ENCODE measurements around the gene IGSF21. TPM values are rescaled to one million over a fixed set of nuclear protein-coding genes. Genes with fewer than 3 reads are reported as not detected.

IGSF21 gene
- total and polyA plus RNA-seq, 2 of the 8 experiments (the other 6 are each of a cell fraction or from before 2014, with no cell fraction given) = 22.5 to 28.5 TPM

- Histone ChIP-seq H3K27ac (ENCODE audit: low read depth, low read length) (peak overlapping the region; percentile 46), H3K4me1 (replicated peaks in 1 of 4; ENCODE audit: control insufficient read depth in 3 of 4, insufficient read depth in 4 of 4, low read length in 3 of 4) (peaks cover 17 to 45% (median 24%) of the 10 kb centered on the region in 4 experiments), H2BK20ac (ENCODE audit: low read length) (peak overlapping the region; percentile 86), H3K9ac (replicated peaks in 1 of 4; ENCODE audit: extremely low read depth in 1 of 4, low read depth in 3 of 4, low read length in 3 of 4) (peak overlapping the region in 1 of 4 experiments; percentile 12; a peak in 2 of 7 replicates), H3K23ac (ENCODE audit: insufficient read length) (no peak overlapping the region), H2BK12ac (ENCODE audit: low read depth, low read length) (peak overlapping the region; percentile 80), H4K5ac (ENCODE audit: insufficient read length, low read depth, low read length) (peak overlapping the region; percentile 16), H2BK15ac (ENCODE audit: low read length) (no peak overlapping the region), H4K91ac (replicated peaks; ENCODE audit: insufficient read length, low read length) (peak overlapping the region; percentile 78), H3K79me1 (ENCODE audit: low read depth, low read length) (no peaks in the 10 kb centered on the region), H4K20me1 (replicated peaks in 1 of 2; ENCODE audit: control insufficient read depth in 1 of 2, insufficient read depth in 2 of 2, low read length in 2 of 2) (no peaks in the 10 kb centered on the region), H3K36me3 (ENCODE audit: control insufficient read depth in 2 of 4, insufficient read depth in 4 of 4, low read length in 3 of 4) (no peaks in the 10 kb centered on the region), H4K8ac (ENCODE audit: extremely low read depth, insufficient read depth, low read length) (0 out of 2 replicates have a peak overlapping the region, but pooled peaks have one; percentile 15), H2AFZ (ENCODE audit: low read length) (no peak overlapping the region), H3K18ac (ENCODE audit: extremely low read depth, low read length) (peak overlapping the region; percentile 93), H3K56ac (replicated peaks; ENCODE audit: insufficient read length, low read depth, low read length) (peak overlapping the region; percentile 17), H2BK120ac (replicated peaks; ENCODE audit: low read depth, low read length) (peak overlapping the region; percentile 33), H3K4ac (replicated peaks; ENCODE audit: insufficient read length, low read depth, low read length) (peak overlapping the region; percentile 0), H2AK5ac (ENCODE audit: low read depth, low read length) (peak overlapping the region; percentile 99), H3K79me2 (ENCODE audit: control insufficient read depth in 1 of 2, insufficient read depth in 2 of 2, low read length in 2 of 2) (no peaks in the 10 kb centered on the region), H2BK5ac (ENCODE audit: low read depth, low read length) (peak overlapping the region; percentile 93), H3K14ac (ENCODE audit: insufficient read length) (no peak overlapping the region), H3K23me2 (ENCODE audit: low read depth, low read length) (no peaks in the 10 kb centered on the region), H3K4me3 (ENCODE audit: extremely low read depth in 1 of 4, insufficient read depth in 2 of 4, low read depth in 3 of 4, low read length in 4 of 4) (peak overlapping the region in 1 of 4 experiments; percentile 5; a peak in 1 of 8 replicates), H3K27me3 (replicated peaks in 1 of 4; ENCODE audit: control insufficient read depth in 3 of 4, extremely low read depth in 1 of 4, insufficient read depth in 3 of 4, low read length in 3 of 4) (no peaks in the 10 kb centered on the region), H3K4me2 (ENCODE audit: insufficient read depth in 1 of 2, low read depth in 2 of 2, low read length in 2 of 2) (peak overlapping the region; percentile 10 to 50; a peak in 3 of 4 replicates), H3K9me3 (ENCODE audit: insufficient read depth in 2 of 2, low read depth in 1 of 2, low read length in 1 of 2) (no peaks in the 10 kb centered on the region)
- FAIRE-seq = peak; percentile 97
- ChIA-PET POLR2A (ENCODE audit: partially characterized antibody) (interaction anchor here (0.7 to 3.6 kb wide), 19 partner anchors 8 to 183 kb away, joined by 3 to 19 read pairs (median 4); partner anchors contain the start of gene KLHDC7A), CTCF (ENCODE audit: partially characterized antibody) (interaction anchor here (0.6 to 9.4 kb wide), 46 partner anchors 8 to 803 kb away, joined by 3 to 132 read pairs (median 5); no protein-coding TSS in a partner anchor)
- peak; percentile 80 to 86 for DNase-seq (ENCODE audit: low read depth in 1 of 2, low spot score in 2 of 2)
- 20% methylated on average over 11 of the region's 11 CpGs; no CpG with 5 or more reads in 1 of the 2 experiments for WGBS, 2 experiments (ENCODE audit: extremely low coverage in 1 of 2, insufficient coverage in 1 of 2, insufficient read length in 1 of 2, insufficient replicate concordance in 2 of 2, low coverage in 1 of 2, low lambda C conversion rate in 2 of 2, missing lambda C conversion rate in 1 of 2)
- TF ChIP-seq CREB1 (IDR thresholded peaks at IDR 0.05) = peak; percentile 33
- TF ChIP-seq POU5F1 (IDR thresholded peaks at IDR 0.05; ENCODE audit: low read depth, low read length) = no peak
- no peak for TF ChIP-seq ATF2 (IDR thresholded peaks at IDR 0.05; ENCODE audit: low read length)
- 0 out of 2 replicates have a peak, but pooled peaks have one; percentile 44 for TF ChIP-seq MAX (IDR thresholded peaks at IDR 0.05)
- peak; percentile 31 for TF ChIP-seq ASH2L (IDR thresholded peaks at IDR 0.05; ENCODE audit: low read length)
- no peak for TF ChIP-seq POLR2AphosphoS5 (IDR thresholded peaks at IDR 0.05; ENCODE audit: low read depth, low read length)
- TF ChIP-seq KDM5A (IDR thresholded peaks at IDR 0.05; ENCODE audit: low read length) = no peak
- peak in 1 of 2 experiments; percentile 91; a peak in 2 of 3 replicates for TF ChIP-seq EP300 (IDR thresholded peaks at IDR 0.05; ENCODE audit: borderline replicate concordance in 1 of 2, low read depth in 2 of 2, low read length in 2 of 2)
- no peak for TF ChIP-seq TAF1 (IDR thresholded peaks at IDR 0.05; ENCODE audit: low read depth, low read length)
- peak in 1 of 2 experiments; percentile 35; a peak in 1 of 3 replicates for TF ChIP-seq POLR2A (IDR thresholded peaks at IDR 0.05; ENCODE audit: control extremely low read depth in 1 of 2, low read depth in 2 of 2, low read length in 2 of 2)
Observed at GRCh38 chr1:18297896-18298648, 190.5 kb downstream of the IGSF21 start.
